ENCODE data around the gene RAI14. TPM values are rescaled to one million over a fixed set of nuclear protein-coding genes. Genes with fewer than 3 reads are reported as not detected.

The RAI14 gene
- total RNA-seq, 1 donor from 2014 or later, result 307 TPM

DNA sequence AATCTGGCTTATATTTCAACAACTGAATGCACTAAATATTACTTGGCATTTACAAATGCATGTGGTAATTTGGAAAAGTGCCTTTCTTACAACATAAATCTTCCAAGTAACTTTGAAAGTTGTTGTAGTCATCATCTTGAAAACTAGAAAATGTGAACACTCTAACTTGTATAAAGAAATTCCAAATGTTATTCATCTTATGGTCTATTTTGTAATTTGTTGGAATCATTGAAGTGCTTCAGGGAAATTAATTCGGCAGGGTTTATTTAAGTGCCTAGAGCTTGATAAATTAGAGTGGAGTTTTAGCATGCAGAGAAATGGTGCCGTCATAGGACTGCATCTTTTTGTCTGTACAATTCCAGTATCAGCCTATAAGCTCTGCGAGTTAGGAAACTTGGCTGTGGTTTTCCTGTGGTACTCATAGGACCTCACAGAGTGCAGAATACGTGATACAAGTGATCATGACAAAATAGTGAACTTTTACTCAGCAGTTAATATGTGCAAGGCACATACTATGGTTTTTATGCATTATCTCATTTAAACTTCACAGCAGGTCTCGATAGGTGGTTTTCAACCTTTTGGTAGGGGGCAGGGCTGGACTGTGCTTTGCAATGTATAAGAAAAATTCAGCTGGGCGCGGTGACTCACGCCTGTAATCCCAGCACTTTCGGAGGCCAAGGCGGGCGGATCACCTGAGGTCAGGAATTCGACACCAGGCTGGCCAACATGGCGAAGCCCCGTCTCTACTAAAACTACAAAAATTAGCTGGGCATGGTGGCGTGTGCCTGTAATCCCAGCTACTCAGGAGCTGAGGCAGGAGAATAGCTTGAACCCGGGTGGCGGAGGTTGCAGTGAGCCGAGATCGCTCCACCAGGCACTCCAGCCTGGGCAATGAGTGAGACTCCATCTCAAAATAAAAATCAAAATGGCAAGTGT lies 79.6 kb downstream of the RAI14 start:
- Histone ChIP-seq H3K36me3 (ENCODE audit: insufficient read depth, low read length) (peaks cover 17% of the 10 kb centered on the region), H3K27me3 (ENCODE audit: insufficient read depth, low read length) (no peaks in the 10 kb centered on the region), H4K20me1 (ENCODE audit: insufficient read depth, low read length) (peaks cover 60% of the 10 kb centered on the region), H3K79me2 (ENCODE audit: insufficient read depth, low read length) (peaks cover 97% of the 10 kb centered on the region), H3K9me3 (ENCODE audit: insufficient read depth, low read depth, low read length) (no peaks in the 10 kb centered on the region), H3K9ac (ENCODE audit: low read length) (no peak overlapping the region), H2AFZ (ENCODE audit: low read depth, low read length) (no peak overlapping the region), H3K4me3 (ENCODE audit: insufficient read depth, low read depth, low read length) (no peak overlapping the region), H3K27ac (ENCODE audit: low read depth, low read length) (peak overlapping the region; percentile 39), H3K4me1 (ENCODE audit: insufficient read depth, low read length) (peaks cover 17% of the 10 kb centered on the region), H3K4me2 (ENCODE audit: low read length) (no peak overlapping the region)
- Mint-ChIP-seq H3K4me3 (ENCODE audit: unreplicated experiment) (peak overlapping the region; percentile 50), H3K36me3 (ENCODE audit: low read depth, unreplicated experiment) (peaks cover 20% of the 10 kb centered on the region), H3K4me1 (ENCODE audit: low read depth, unreplicated experiment) (peaks cover 37% of the 10 kb centered on the region), H3K27me3 (ENCODE audit: low read depth, unreplicated experiment) (no peaks in the 10 kb centered on the region), H3K9me3 (ENCODE audit: unreplicated experiment) (no peaks in the 10 kb centered on the region), H3K27ac (ENCODE audit: unreplicated experiment) (peak overlapping the region; percentile 84)
- no peak for TF ChIP-seq EZH2 (IDR thresholded peaks at IDR 0.05; ENCODE audit: insufficient read depth, low read length)
- TF ChIP-seq, protein P1, sequence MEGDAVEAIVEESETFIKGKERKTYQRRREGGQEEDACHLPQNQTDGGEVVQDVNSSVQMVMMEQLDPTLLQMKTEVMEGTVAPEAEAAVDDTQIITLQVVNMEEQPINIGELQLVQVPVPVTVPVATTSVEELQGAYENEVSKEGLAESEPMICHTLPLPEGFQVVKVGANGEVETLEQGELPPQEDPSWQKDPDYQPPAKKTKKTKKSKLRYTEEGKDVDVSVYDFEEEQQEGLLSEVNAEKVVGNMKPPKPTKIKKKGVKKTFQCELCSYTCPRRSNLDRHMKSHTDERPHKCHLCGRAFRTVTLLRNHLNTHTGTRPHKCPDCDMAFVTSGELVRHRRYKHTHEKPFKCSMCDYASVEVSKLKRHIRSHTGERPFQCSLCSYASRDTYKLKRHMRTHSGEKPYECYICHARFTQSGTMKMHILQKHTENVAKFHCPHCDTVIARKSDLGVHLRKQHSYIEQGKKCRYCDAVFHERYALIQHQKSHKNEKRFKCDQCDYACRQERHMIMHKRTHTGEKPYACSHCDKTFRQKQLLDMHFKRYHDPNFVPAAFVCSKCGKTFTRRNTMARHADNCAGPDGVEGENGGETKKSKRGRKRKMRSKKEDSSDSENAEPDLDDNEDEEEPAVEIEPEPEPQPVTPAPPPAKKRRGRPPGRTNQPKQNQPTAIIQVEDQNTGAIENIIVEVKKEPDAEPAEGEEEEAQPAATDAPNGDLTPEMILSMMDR (IDR thresholded peaks at IDR 0.05; ENCODE audit: insufficient read depth, low read depth, low read length), result no peak
- DNase-seq (ENCODE audit: low read depth), result peak; percentile 86
- FAIRE-seq, result no peak

DNA sequence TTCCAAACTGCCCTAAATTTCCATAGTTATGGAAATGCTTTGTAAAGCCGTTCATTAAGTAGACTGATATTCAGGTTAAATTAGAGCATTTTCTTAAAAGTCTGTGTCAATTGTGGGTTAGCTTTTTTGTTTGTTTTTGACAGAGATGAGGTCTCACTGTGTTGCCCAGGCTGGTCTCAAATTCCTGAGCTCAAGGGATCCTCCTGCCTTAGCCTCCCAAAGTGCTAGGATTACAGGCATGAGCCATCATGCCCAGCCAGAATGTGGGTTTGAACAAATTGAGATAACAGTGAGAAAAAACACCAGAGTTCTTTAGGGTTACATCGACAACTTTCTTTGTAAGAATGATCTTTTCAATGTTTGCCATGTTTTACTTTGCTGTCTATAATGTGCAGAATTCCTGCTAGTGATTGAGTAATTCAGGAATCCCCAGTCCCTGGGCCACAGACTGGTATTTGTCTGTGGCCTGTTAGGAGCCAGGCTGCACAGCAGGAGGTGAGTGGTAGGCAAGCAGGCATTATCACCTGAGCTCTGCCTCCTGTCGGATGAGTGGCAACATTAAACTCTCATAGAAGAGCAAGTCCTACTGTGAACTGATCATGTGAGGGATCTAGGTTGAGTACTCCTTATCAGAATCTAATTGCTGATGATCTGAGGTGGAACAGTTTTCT lies 80.5 kb downstream of the RAI14 start:
- Mint-ChIP-seq H3K36me3 (ENCODE audit: low read depth, unreplicated experiment) (peaks cover 25% of the 10 kb centered on the region), H3K27ac (ENCODE audit: unreplicated experiment) (peak overlapping the region; percentile 84), H3K27me3 (ENCODE audit: low read depth, unreplicated experiment) (no peaks in the 10 kb centered on the region), H3K9me3 (ENCODE audit: unreplicated experiment) (no peaks in the 10 kb centered on the region), H3K4me1 (ENCODE audit: low read depth, unreplicated experiment) (peaks cover 44% of the 10 kb centered on the region), H3K4me3 (ENCODE audit: unreplicated experiment) (peak overlapping the region; percentile 14)
- Histone ChIP-seq H3K79me2 (ENCODE audit: insufficient read depth, low read length) (peaks cover 97% of the 10 kb centered on the region), H3K4me2 (ENCODE audit: low read length) (no peak overlapping the region), H3K4me1 (ENCODE audit: insufficient read depth, low read length) (peaks cover 16% of the 10 kb centered on the region), H3K9me3 (ENCODE audit: insufficient read depth, low read depth, low read length) (no peaks in the 10 kb centered on the region), H4K20me1 (ENCODE audit: insufficient read depth, low read length) (peaks cover 64% of the 10 kb centered on the region), H3K27me3 (ENCODE audit: insufficient read depth, low read length) (no peaks in the 10 kb centered on the region), H2AFZ (ENCODE audit: low read depth, low read length) (no peak overlapping the region), H3K4me3 (ENCODE audit: insufficient read depth, low read depth, low read length) (no peak overlapping the region), H3K9ac (ENCODE audit: low read length) (no peak overlapping the region), H3K27ac (ENCODE audit: low read depth, low read length) (peak overlapping the region; percentile 39), H3K36me3 (ENCODE audit: insufficient read depth, low read length) (peaks cover 15% of the 10 kb centered on the region)
- DNase-seq (ENCODE audit: low read depth) (peak; percentile 34), FAIRE-seq (no peak)
- TF ChIP-seq, protein P1 (IDR thresholded peaks at IDR 0.05; ENCODE audit: insufficient read depth, low read depth, low read length), result no peak
- no peak for TF ChIP-seq EZH2 (IDR thresholded peaks at IDR 0.05; ENCODE audit: insufficient read depth, low read length)

Data from astrocyte (in vitro differentiated cells and primary cell).